ENCODE measurements around the gene FYN.

GRCh38 chr6:111727802-111728201, 145.4 kb downstream of the FYN start:
- no peak for TF ChIP-seq POLR2AphosphoS5 (IDR thresholded peaks at IDR 0.05; ENCODE audit: borderline replicate concordance, low read depth, low read length)
- no peak for TF ChIP-seq EZH2 (IDR thresholded peaks at IDR 0.05)
- TF ChIP-seq FOXP2 (optimal IDR thresholded peaks at IDR 0.05; ENCODE audit: control extremely low read depth, extremely low read length, insufficient read depth), result no peak
